ENCODE measurements around the gene A4GNT. TPM values are rescaled to one million over a fixed set of nuclear protein-coding genes. Genes with fewer than 3 reads are reported as not detected.

A4GNT gene
- total RNA-seq, 1 experiment from 2014 or later = not detected

GRCh38 chr3:138125548-138126221 lies 6.5 kb downstream of the A4GNT start:
- no TSS peak for BruUV-seq (replicated peaks)
- CTCF ChIA-PET = interaction anchor here (0.7 kb wide), 2 partner anchors 79 to 1158 kb away, joined by 3 to 6 read pairs; no protein-coding TSS in a partner anchor
- H3K9me3 Mint-ChIP-seq (ENCODE audit: low read depth, unreplicated experiment) = no peaks in the 10 kb centered on the region
- H3K27ac Mint-ChIP-seq (ENCODE audit: unreplicated experiment) = no peak overlapping the region
- no peak overlapping the region for H3K4me3 Mint-ChIP-seq (ENCODE audit: low read depth, unreplicated experiment)
- H3K36me3 Mint-ChIP-seq (ENCODE audit: insufficient read depth, unreplicated experiment) = no peaks in the 10 kb centered on the region
- no peaks in the 10 kb centered on the region for H3K27me3 Mint-ChIP-seq (ENCODE audit: unreplicated experiment)
- TF ChIP-seq CTCF (IDR thresholded peaks at IDR 0.05; ENCODE audit: unreplicated experiment) = no peak
- intact Hi-C loops (cut with micrococcal nuclease; ENCODE audit: unreplicated experiment) = no loop called here
- no peak for DNase-seq
- no peaks in the 10 kb centered on the region for H3K4me1 Mint-ChIP-seq (ENCODE audit: low read depth, unreplicated experiment)

DNA sequence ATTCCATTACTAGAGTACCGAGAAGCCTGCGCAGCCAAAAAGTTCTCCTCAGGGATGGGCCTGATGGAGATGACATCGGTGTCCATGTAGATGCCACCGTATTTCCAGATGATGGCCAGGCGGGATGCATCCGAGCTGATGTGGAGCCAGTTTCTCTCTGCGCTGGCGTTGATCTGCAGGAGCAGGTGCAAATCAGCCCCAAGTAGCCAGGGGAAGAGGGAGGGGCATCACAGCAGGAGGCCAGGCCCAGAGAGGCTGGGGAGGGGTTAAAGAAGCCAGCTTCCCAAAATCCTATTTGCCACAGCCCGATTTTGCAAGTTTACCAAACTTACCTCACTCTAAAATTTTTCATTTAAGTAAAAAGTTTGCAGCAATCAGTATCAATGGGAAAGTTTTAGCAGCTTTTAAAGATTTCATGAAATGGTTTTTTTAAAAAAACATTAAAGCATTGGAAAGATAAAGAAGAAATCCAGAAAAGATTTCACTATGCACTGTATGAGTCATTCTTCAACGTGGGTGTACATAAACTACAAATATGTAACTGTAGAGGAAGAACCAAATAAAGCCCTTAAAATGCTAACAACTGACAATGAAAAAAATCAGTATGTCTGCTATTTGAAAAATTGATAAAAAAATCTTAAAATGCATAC lies 7.4 kb downstream of the A4GNT start:
- BruUV-seq (replicated peaks) = no TSS peak
- intact Hi-C loops (cut with micrococcal nuclease; ENCODE audit: unreplicated experiment) = no loop called here
- no peak overlapping the region for H3K27ac Mint-ChIP-seq (ENCODE audit: unreplicated experiment)
- H3K9me3 Mint-ChIP-seq (ENCODE audit: low read depth, unreplicated experiment) = no peaks in the 10 kb centered on the region
- no peaks in the 10 kb centered on the region for H3K4me1 Mint-ChIP-seq (ENCODE audit: low read depth, unreplicated experiment)
- no peak for DNase-seq
- H3K27me3 Mint-ChIP-seq (ENCODE audit: unreplicated experiment) = no peaks in the 10 kb centered on the region
- CTCF ChIA-PET = interaction anchor here (0.6 to 1.3 kb wide), 2 partner anchors 9 to 111 kb away, joined by 3 to 10 read pairs; partner anchors contain the start of gene DZIP1L
- no peaks in the 10 kb centered on the region for H3K36me3 Mint-ChIP-seq (ENCODE audit: insufficient read depth, unreplicated experiment)
- H3K4me3 Mint-ChIP-seq (ENCODE audit: low read depth, unreplicated experiment) = no peak overlapping the region
- no peak for TF ChIP-seq CTCF (IDR thresholded peaks at IDR 0.05; ENCODE audit: unreplicated experiment)

- no peak for DNase-seq
- intact Hi-C loops (cut with micrococcal nuclease; ENCODE audit: unreplicated experiment) = no loop called here
- Mint-ChIP-seq H3K27me3 (ENCODE audit: unreplicated experiment) (no peaks in the 10 kb centered on the region), H3K4me3 (ENCODE audit: low read depth, unreplicated experiment) (no peak overlapping the region), H3K4me1 (ENCODE audit: low read depth, unreplicated experiment) (peaks cover 2% of the 10 kb centered on the region), H3K27ac (ENCODE audit: unreplicated experiment) (no peak overlapping the region), H3K9me3 (ENCODE audit: low read depth, unreplicated experiment) (no peaks in the 10 kb centered on the region), H3K36me3 (ENCODE audit: insufficient read depth, unreplicated experiment) (no peaks in the 10 kb centered on the region)
- no TSS peak for BruUV-seq (replicated peaks)
- TF ChIP-seq CTCF (IDR thresholded peaks at IDR 0.05; ENCODE audit: unreplicated experiment) = no peak
- CTCF ChIA-PET = interaction anchor here (1.3 kb wide), 1 partner anchor 9 kb away, joined by 3 read pairs; the partner anchor contains the start of gene DZIP1L
These were observed 8.0 kb downstream of the A4GNT start for GRCh38 chr3:138124188-138124587.

DNA sequence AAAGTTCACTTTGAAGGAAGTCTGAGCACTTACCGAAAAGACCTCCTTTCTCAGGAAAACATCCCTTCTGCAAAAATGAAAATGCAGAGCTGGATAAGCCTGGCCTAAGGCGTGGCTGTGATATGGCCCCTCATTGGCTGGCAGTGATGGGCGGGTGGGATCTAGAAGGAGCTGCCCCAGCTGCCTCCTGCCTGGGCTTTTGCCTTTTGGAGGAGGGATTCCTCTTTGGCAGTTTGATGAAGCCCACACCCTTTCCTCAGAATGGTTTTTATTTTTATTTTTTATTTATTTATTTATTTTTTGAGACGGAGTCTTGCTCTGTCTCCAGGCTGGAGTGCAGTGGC lies 12.8 kb downstream of the A4GNT start:
- H3K9me3 Mint-ChIP-seq (ENCODE audit: low read depth, unreplicated experiment) = no peaks in the 10 kb centered on the region
- no peak overlapping the region for H3K27ac Mint-ChIP-seq (ENCODE audit: unreplicated experiment)
- H3K27me3 Mint-ChIP-seq (ENCODE audit: unreplicated experiment) = no peaks in the 10 kb centered on the region
- DNase-seq = no peak
- no TSS peak for BruUV-seq (replicated peaks)
- intact Hi-C loops (cut with micrococcal nuclease; ENCODE audit: unreplicated experiment) = loop anchor here (1.0 to 5.0 kb wide), 2 partner anchors 37 to 51 kb away; no protein-coding TSS in a partner anchor
- H3K36me3 Mint-ChIP-seq (ENCODE audit: insufficient read depth, unreplicated experiment) = peaks cover 18% of the 10 kb centered on the region
- H3K4me1 Mint-ChIP-seq (ENCODE audit: low read depth, unreplicated experiment) = peaks cover 26% of the 10 kb centered on the region
- no peak overlapping the region for H3K4me3 Mint-ChIP-seq (ENCODE audit: low read depth, unreplicated experiment)
- no peak for TF ChIP-seq CTCF (IDR thresholded peaks at IDR 0.05; ENCODE audit: unreplicated experiment)
- CTCF ChIA-PET = interaction anchor here (0.9 to 2.2 kb wide), 7 partner anchors 24 to 68 kb away, joined by 3 to 20 read pairs (median 3); partner anchors contain the start of gene ARMC8
